H1 (cell line): Measurements from ENCODE around the gene MDFIC2. TPM values are rescaled to one million over a fixed set of nuclear protein-coding genes. Genes with fewer than 3 reads are reported as not detected.

Experiments used
- ATF3 ChIP-seq: IDR thresholded peaks from 2 replicates; pipeline ENCODE4 v1.6.1; 2011; ENCODE audit warnings: low read depth, mild to moderate bottlenecking, low read length; ENCODE audit not compliant: insufficient read depth
- CBX5 ChIP-seq: fragments of 300-800, 300-1000 bp; sonication (generic); IDR thresholded peaks from 2 replicates; pipeline ENCODE4 v1.7.1; 2016; ENCODE audit warnings: antibody characterized with exemption, low read length, low read depth
- GTF2F1 ChIP-seq: IDR thresholded peaks from 2 replicates; pipeline ENCODE4 v1.6.1; 2012; ENCODE audit warnings: low read depth, low read length, improper control_type of control experiment, borderline replicate concordance
- HDAC6 ChIP-seq: IDR thresholded peaks from one replicate; pipeline ENCODE4 v1.7.1; 2012; ENCODE audit warnings: low read depth, mild to moderate bottlenecking, inconsistent platforms, low read length, moderate library complexity
- KDM5A ChIP-seq: fragments of 200-600 bp; IDR thresholded peaks from 2 replicates; pipeline ENCODE4 v1.7.1; 2012; ENCODE audit warnings: mild to moderate bottlenecking, low read length, inconsistent platforms, mixed read lengths
- RAD21 ChIP-seq, 2 experiments: IDR thresholded peaks in 1 of 2; conservative IDR thresholded peaks in 1 of 2; 2 replicates each; pipeline ENCODE4 v1.6.1; 2011; ENCODE audit warnings: low read depth in 2 of 2, low read length in 2 of 2, improper control_type of control experiment in 1 of 2, inconsistent platforms in 1 of 2, mild to moderate bottlenecking in 1 of 2, moderate library complexity in 1 of 2
- RFX5 ChIP-seq: IDR thresholded peaks from 2 replicates; pipeline ENCODE4 v1.6.1; 2011; ENCODE audit warnings: low read depth, low read length, improper control_type of control experiment, borderline replicate concordance
- SP4 ChIP-seq: IDR thresholded peaks from 2 replicates; pipeline ENCODE4 v1.6.1; 2012; ENCODE audit warnings: low read length, inconsistent platforms
- polyA plus RNA-seq, 7 experiments: library from polyadenylated mRNA; depleted of rRNA in 3 of 7; stranded (reverse) in 5 of 7; unstranded in 2 of 7; fragments of >200 nt in 5 of 7; fragments of 200-250 nt in 2 of 7; gene quantifications; 1 replicate in 5 of 7; 2 replicates in 1 of 7; 4 replicates in 1 of 7; pipeline versions ENCODE4 v1.2.1 to v1.2.3, GENCODE V29; 2011 to 2013; ENCODE audit warnings: missing spikeins in 2 of 7, mixed read lengths in 2 of 7
- total RNA-seq: library from RNA; stranded (reverse); fragmentation: NEBNext Ultra II Directional; extraction: Animal tissue kit (Norgen Biotek cat#: 25700); gene quantifications from 2 replicates; pipeline ENCODE4 v1.2.1, GENCODE V29; 2021

Gene MDFIC2
- total and polyA plus RNA-seq, 2 of the 8 experiments (the other 6 are each of a cell fraction or from before 2014, with no cell fraction given): not detected

DNA sequence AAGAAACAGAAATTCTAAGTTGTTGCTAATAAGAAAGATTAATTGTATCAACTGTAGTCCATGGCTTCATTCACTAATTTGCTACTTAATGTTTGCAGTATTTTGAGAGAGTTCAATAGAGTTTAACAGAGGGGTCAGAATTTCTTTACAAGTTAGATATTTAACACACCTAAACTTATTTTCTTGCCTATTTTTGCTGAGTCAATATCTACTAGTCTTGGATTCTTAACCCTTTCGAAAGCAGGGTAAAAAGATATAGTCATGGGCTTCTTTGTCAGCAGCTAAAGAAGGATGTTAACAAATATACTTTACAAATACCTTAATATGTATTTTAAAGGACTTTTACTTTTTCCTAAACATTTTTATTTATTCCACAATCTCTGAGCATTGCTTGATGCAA is 155.6 kb downstream of the MDFIC2 start (continued):
- no peak for TF ChIP-seq RFX5
- no peak for TF ChIP-seq SP4
- no peak for TF ChIP-seq RAD21 (IDR thresholded peaks at IDR 0.05 in 1 of 2, conservative IDR thresholded peaks at IDR 0.05 in 1 of 2; ENCODE audit: low read depth in 2 of 2, low read length in 2 of 2)
- TF ChIP-seq CBX5: no peak
- no peak for TF ChIP-seq GTF2F1
- TF ChIP-seq ATF3: no peak
- TF ChIP-seq HDAC6: no peak
- no peak for TF ChIP-seq KDM5A
